K562 (cell line): Measurements from ENCODE around the gene CACNG1. TPM values are rescaled to one million over a fixed set of nuclear protein-coding genes. Genes with fewer than 3 reads are reported as not detected.

Experiments used
- ATAC-seq: fragments of 200-7000 bp; cut with Tn5 transposase; 3 replicates; pipeline ENCODE4 v1.9.1; 2020; ENCODE audit warnings: moderate library complexity
- BruUV-seq: library from RNA; stranded (reverse); fragments of 400-500 nt; replicated peaks from 2 replicates; lab custom pipeline; 2021; lab: Mats Ljungman, UMichigan
- CTCF ChIA-PET: fragments of 300-600 bp; formaldehyde crosslinking; extraction: SDS; loops from one replicate; lab custom pipeline; 2021; ENCODE audit warnings: low intra/inter-chr PET ratio; lab: Yijun Ruan, JAX
- POLR2A ChIA-PET: fragments of 300-600, 350-650 bp; sonication (Branson Sonifier 250); formaldehyde crosslinking; extraction: SDS; loops from one replicate; lab custom pipeline; 2021; ENCODE audit warnings: antibody characterized with exemption, inconsistent platforms; lab: Yijun Ruan, JAX
- DNase-seq, 4 experiments: peaks; one replicate each; pipeline versions ENCODE4 v3.0.0 to v3.0.0-alpha.2; 2011 to 2018; ENCODE audit warnings: low spot score in 3 of 4, mixed read lengths in 3 of 4; ENCODE audit errors: extremely low read depth in 1 of 4
- FAIRE-seq: peaks from 2 replicates; lab custom pipeline; 2011; peaks lifted over from hg19 to GRCh38; lab: Jason Lieb, UNC
- H2AFZ ChIP-seq: 2 replicates; pipeline ENCODE4 v1.6.0; 2011; ENCODE audit warnings: low read depth, low read length, control low read depth, inconsistent platforms
- H3K27ac ChIP-seq: fragments of 200-600 bp; 3 replicates; pipeline ENCODE4 v1.8.0; 2011; ENCODE audit warnings: low read depth, mild to moderate bottlenecking, control low read depth, inconsistent platforms, low read length, moderate library complexity, mixed read lengths; ENCODE audit errors: extremely low read depth
- H3K27me3 ChIP-seq, 2 experiments: fragments of 300-600 bp in 1 of 2; 2 replicates in 1 of 2; 3 replicates in 1 of 2; pipeline versions ENCODE4 v1.6.0 to v1.8.0; 2011; ENCODE audit warnings: inconsistent platforms in 2 of 2, low read length in 2 of 2, mild to moderate bottlenecking in 1 of 2, mixed read lengths in 1 of 2, moderate library complexity in 1 of 2; ENCODE audit not compliant: control insufficient read depth in 2 of 2, insufficient read depth in 2 of 2
- H3K36me3 ChIP-seq: fragments of 300-600 bp; 3 replicates; pipeline ENCODE4 v1.8.0; 2011; ENCODE audit warnings: mild to moderate bottlenecking, low read length, inconsistent platforms; ENCODE audit not compliant: control insufficient read depth, insufficient read depth
- H3K4me1 ChIP-seq, 2 experiments: fragments of 200-600 bp in 1 of 2; replicated peaks in 1 of 2; 2 replicates in 1 of 2; 3 replicates in 1 of 2; pipeline versions ENCODE4 v1.5.1 to v1.8.0; 2011; ENCODE audit warnings: inconsistent platforms in 2 of 2, low read length in 2 of 2, mild to moderate bottlenecking in 1 of 2, mixed read lengths in 1 of 2, moderate library complexity in 1 of 2; ENCODE audit not compliant: control insufficient read depth in 2 of 2, insufficient read depth in 2 of 2
- H3K4me2 ChIP-seq: 2 replicates; pipeline ENCODE4 v1.6.1; 2011; ENCODE audit warnings: low read length, control low read depth, inconsistent platforms, mixed read lengths; ENCODE audit not compliant: insufficient read depth
- H3K4me3 ChIP-seq: fragments of 200-600 bp; sonication (generic), shearing (Covaris generic); 2 replicates; pipeline ENCODE4 v1.5.1; 2016; ENCODE audit warnings: control low read depth, inconsistent platforms
- H3K79me2 ChIP-seq: fragments of 200-600 bp; 3 replicates; pipeline ENCODE4 v1.8.0; 2011; ENCODE audit warnings: low read length, inconsistent platforms; ENCODE audit not compliant: control insufficient read depth, insufficient read depth
- H3K9ac ChIP-seq, 2 experiments: 2 replicates each; pipeline versions ENCODE4 v1.6.0 to v1.6.1; 2011; ENCODE audit warnings: low read depth in 2 of 2, low read length in 2 of 2, control low read depth in 1 of 2, inconsistent platforms in 1 of 2, mild to moderate bottlenecking in 1 of 2, mixed read lengths in 1 of 2; ENCODE audit not compliant: insufficient read depth in 1 of 2
- H3K9me1 ChIP-seq: one replicate; pipeline ENCODE4 v1.6.0; 2011; ENCODE audit warnings: inconsistent platforms, mild to moderate bottlenecking, low read length, moderate library complexity; ENCODE audit not compliant: control insufficient read depth, insufficient read depth
- H3K9me3 ChIP-seq: replicated peaks from 2 replicates; pipeline ENCODE4 v1.5.1; 2011; ENCODE audit warnings: low read depth, low read length, inconsistent platforms; ENCODE audit not compliant: control insufficient read depth, insufficient read depth
- H4K20me1 ChIP-seq: replicated peaks from 2 replicates; pipeline ENCODE4 v1.6.1; 2011; ENCODE audit warnings: low read length, inconsistent platforms, mixed read lengths; ENCODE audit not compliant: control insufficient read depth, insufficient read depth
- HNRNPUL1 ChIP-seq: fragments of 200-400 bp; formaldehyde crosslinking; IDR thresholded peaks from 2 replicates; pipeline ENCODE4 v1.6.1; 2017; ENCODE audit warnings: low read length
- PURB ChIP-seq: sonication (generic); formaldehyde crosslinking; IDR thresholded peaks from 2 replicates; pipeline ENCODE4 v1.9.0; 2021; ENCODE audit warnings: low read depth, mild to moderate bottlenecking, missing genetic modification reagents
- RFX7 ChIP-seq: fragments of 250-450 bp; sonication (Bioruptor Pico); IDR thresholded peaks from 2 replicates; pipeline ENCODE4 v1.5.1; 2021; ENCODE audit warnings: mild to moderate bottlenecking
- ZNF212 ChIP-seq: fragments of 450-650 bp; formaldehyde crosslinking; IDR thresholded peaks from 2 replicates; pipeline ENCODE4 v1.4.0; 2020; ENCODE audit warnings: mild to moderate bottlenecking
- WGBS: fragments of 100-300 bp; shearing (Covaris generic); methylation state at CpG from one replicate; pipeline ENCODE4 v1.1.6; 2016; ENCODE audit warnings: low coverage, mixed read lengths; ENCODE audit not compliant: insufficient coverage; ENCODE audit errors: missing lambda C conversion rate; 5-methylcytosine and 5-hydroxymethylcytosine counted together
- in situ Hi-C: fragments of 300-500 bp; cut with MboI; formaldehyde crosslinking; loops from 4 replicates; pipeline ENCODE4 v1.15.0; 2018; ENCODE audit warnings: inconsistent platforms, mixed read lengths
- intact Hi-C: fragments of 100-400 bp; cut with micrococcal nuclease; formaldehyde crosslinking; loops from 2 replicates; pipeline ENCODE4 v1.14.2; 2022
- polyA plus RNA-seq, 8 experiments: library from polyadenylated mRNA; depleted of rRNA in 4 of 8; stranded (reverse) in 5 of 8; unstranded in 3 of 8; fragments of >200 nt; fragmentation: Nextera tagmentation in 2 of 8; fragmentation: Illumina TruSeq in 1 of 8; extraction: Ambion mirVana in 2 of 8; extraction: Trizol in 1 of 8; gene quantifications; 2 replicates each; pipeline versions ENCODE4 v1.2.1 to v1.2.3, GENCODE V29; 2011 to 2014; ENCODE audit warnings: inconsistent platforms in 1 of 8, missing spikeins in 1 of 8
- total RNA-seq, 7 experiments: library from RNA; depleted of rRNA in 6 of 7; stranded (reverse); fragments of >200 nt in 6 of 7; fragmentation: Illumina TruSeq in 2 of 7; extraction: Trizol in 2 of 7; gene quantifications; 2 replicates each; pipeline versions ENCODE4 v1.2.1 to v1.2.3, GENCODE V29; 2011 to 2021; ENCODE audit warnings: low replicate concordance in 1 of 7
- TF ChIP-seq, protein P1 (sequence below): fragments of 250-450 bp; sonication (Bioruptor Pico); IDR thresholded peaks from 2 replicates; pipeline ENCODE4 v1.9.0; 2021; ENCODE audit warnings: mild to moderate bottlenecking, inconsistent platforms

CACNG1 gene
- total and polyA plus RNA-seq, 9 of the 15 experiments (the other 6 are each of a cell fraction or from before 2014, with no cell fraction given): not detected

- no peak for TF ChIP-seq HNRNPUL1
- TF ChIP-seq RFX7 (CRISPR knock-in tag): no peak
- TF ChIP-seq PURB (CRISPR knock-in tag): no peak
- TF ChIP-seq, protein P1, sequence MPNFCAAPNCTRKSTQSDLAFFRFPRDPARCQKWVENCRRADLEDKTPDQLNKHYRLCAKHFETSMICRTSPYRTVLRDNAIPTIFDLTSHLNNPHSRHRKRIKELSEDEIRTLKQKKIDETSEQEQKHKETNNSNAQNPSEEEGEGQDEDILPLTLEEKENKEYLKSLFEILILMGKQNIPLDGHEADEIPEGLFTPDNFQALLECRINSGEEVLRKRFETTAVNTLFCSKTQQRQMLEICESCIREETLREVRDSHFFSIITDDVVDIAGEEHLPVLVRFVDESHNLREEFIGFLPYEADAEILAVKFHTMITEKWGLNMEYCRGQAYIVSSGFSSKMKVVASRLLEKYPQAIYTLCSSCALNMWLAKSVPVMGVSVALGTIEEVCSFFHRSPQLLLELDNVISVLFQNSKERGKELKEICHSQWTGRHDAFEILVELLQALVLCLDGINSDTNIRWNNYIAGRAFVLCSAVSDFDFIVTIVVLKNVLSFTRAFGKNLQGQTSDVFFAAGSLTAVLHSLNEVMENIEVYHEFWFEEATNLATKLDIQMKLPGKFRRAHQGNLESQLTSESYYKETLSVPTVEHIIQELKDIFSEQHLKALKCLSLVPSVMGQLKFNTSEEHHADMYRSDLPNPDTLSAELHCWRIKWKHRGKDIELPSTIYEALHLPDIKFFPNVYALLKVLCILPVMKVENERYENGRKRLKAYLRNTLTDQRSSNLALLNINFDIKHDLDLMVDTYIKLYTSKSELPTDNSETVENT: no peak
- no peak for TF ChIP-seq ZNF212 (CRISPR knock-in tag)
- POLR2A ChIA-PET: interaction anchor here (0.6 kb wide), 1 partner anchor 13 kb away, joined by 4 read pairs; no protein-coding TSS in a partner anchor
- Histone ChIP-seq H3K4me2 (no peak overlapping the region), H4K20me1 (no peaks in the 10 kb centered on the region; the same call in 1 of the 2 replicates), H3K4me3 (no peak overlapping the region), H3K36me3 (no peaks in the 10 kb centered on the region), H2AFZ (no peak overlapping the region), H3K4me1 (peaks cover 0 to 4% of the 10 kb centered on the region in 2 experiments; a peak in 1 of 5 replicates), H3K9me3 (no peaks in the 10 kb centered on the region), H3K9me1 (no peaks in the 10 kb centered on the region), H3K79me2 (no peaks in the 10 kb centered on the region), H3K27ac (no peak overlapping the region), H3K9ac (no peak overlapping the region), H3K27me3 (peaks cover 53 to 93% of the 10 kb centered on the region in 2 experiments)
- ATAC-seq: no peak
- 2% methylated on average over 18 of the region's 20 CpGs for WGBS
- BruUV-seq: no TSS peak
- CTCF ChIA-PET: no interaction called here
- intact Hi-C loops (no loop called here), in situ Hi-C loops (no loop called here)
- DNase-seq: no peak
- FAIRE-seq: no peak
Observed at GRCh38 chr17:67025216-67025792, 19.1 kb upstream of the CACNG1 start.
